DND-41 (cell line): ENCODE measurements around the gene RUNX2.

Experiments used
- ATAC-seq: fragments of 200-7000 bp; cut with Tn5 transposase; 3 replicates; pipeline ENCODE4 v1.9.1; 2021; ENCODE audit warnings: low read depth; ENCODE audit not compliant: insufficient read depth
- DNase-seq: peaks from one replicate; pipeline ENCODE4 v3.0.0-alpha.2; 2020
- H2AFZ ChIP-seq: 2 replicates; pipeline ENCODE4 v1.6.0; 2012; ENCODE audit warnings: low read depth, low read length
- H3K27ac ChIP-seq: 2 replicates; pipeline ENCODE4 v1.5.1; 2012; ENCODE audit warnings: low read length, inconsistent platforms
- H3K27me3 ChIP-seq: fragments of 200-600 bp; sonication (generic); 2 replicates; pipeline ENCODE4 v1.6.0; 2012; ENCODE audit warnings: low read length, mild to moderate bottlenecking, inconsistent platforms; ENCODE audit not compliant: insufficient read depth, poor library complexity
- H3K36me3 ChIP-seq: 2 replicates; pipeline ENCODE4 v1.5.1; 2012; ENCODE audit warnings: low read length, inconsistent platforms; ENCODE audit not compliant: insufficient read depth
- H3K4me1 ChIP-seq: 2 replicates; pipeline ENCODE4 v1.5.1; 2012; ENCODE audit warnings: mild to moderate bottlenecking, low read length; ENCODE audit not compliant: insufficient read depth
- H3K4me2 ChIP-seq: 2 replicates; pipeline ENCODE4 v1.6.0; 2012; ENCODE audit warnings: mild to moderate bottlenecking, moderate library complexity, low read length, inconsistent platforms; ENCODE audit not compliant: insufficient read depth
- H3K4me3 ChIP-seq, 2 experiments: fragments of 200-600 bp in 1 of 2; shearing (Covaris generic) in 1 of 2; 2 replicates each; pipeline ENCODE4 v1.5.1; 2012 to 2016; ENCODE audit warnings: inconsistent platforms in 2 of 2, low read length in 2 of 2, mild to moderate bottlenecking in 2 of 2, low read depth in 1 of 2, moderate library complexity in 1 of 2
- H3K79me2 ChIP-seq: 2 replicates; pipeline ENCODE4 v1.6.0; 2012; ENCODE audit warnings: low read length, inconsistent platforms; ENCODE audit not compliant: insufficient read depth
- H3K9ac ChIP-seq: 2 replicates; pipeline ENCODE4 v1.6.0; 2012; ENCODE audit warnings: low read depth, mild to moderate bottlenecking, inconsistent platforms, low read length, moderate library complexity
- H3K9me3 ChIP-seq: 2 replicates; pipeline ENCODE4 v1.5.1; 2012; ENCODE audit warnings: low read length, moderate library complexity, mild to moderate bottlenecking, inconsistent platforms; ENCODE audit not compliant: insufficient read depth, severe bottlenecking
- H4K20me1 ChIP-seq: 2 replicates; pipeline ENCODE4 v1.6.0; 2012; ENCODE audit warnings: low read length; ENCODE audit not compliant: insufficient read depth
- CTCF ChIP-seq: IDR thresholded peaks from 2 replicates; pipeline ENCODE4 v1.5.1; 2012; ENCODE audit warnings: borderline replicate concordance, low read length, moderate library complexity, mild to moderate bottlenecking; ENCODE audit not compliant: poor library complexity, severe bottlenecking; ENCODE audit errors: extremely low read depth
- EZH2 ChIP-seq: IDR thresholded peaks from 3 replicates; pipeline ENCODE4 v1.6.1; 2012; ENCODE audit warnings: borderline replicate concordance, low read depth, mild to moderate bottlenecking, moderate library complexity, low read length, inconsistent platforms; ENCODE audit not compliant: severe bottlenecking

Gene RUNX2

DNA sequence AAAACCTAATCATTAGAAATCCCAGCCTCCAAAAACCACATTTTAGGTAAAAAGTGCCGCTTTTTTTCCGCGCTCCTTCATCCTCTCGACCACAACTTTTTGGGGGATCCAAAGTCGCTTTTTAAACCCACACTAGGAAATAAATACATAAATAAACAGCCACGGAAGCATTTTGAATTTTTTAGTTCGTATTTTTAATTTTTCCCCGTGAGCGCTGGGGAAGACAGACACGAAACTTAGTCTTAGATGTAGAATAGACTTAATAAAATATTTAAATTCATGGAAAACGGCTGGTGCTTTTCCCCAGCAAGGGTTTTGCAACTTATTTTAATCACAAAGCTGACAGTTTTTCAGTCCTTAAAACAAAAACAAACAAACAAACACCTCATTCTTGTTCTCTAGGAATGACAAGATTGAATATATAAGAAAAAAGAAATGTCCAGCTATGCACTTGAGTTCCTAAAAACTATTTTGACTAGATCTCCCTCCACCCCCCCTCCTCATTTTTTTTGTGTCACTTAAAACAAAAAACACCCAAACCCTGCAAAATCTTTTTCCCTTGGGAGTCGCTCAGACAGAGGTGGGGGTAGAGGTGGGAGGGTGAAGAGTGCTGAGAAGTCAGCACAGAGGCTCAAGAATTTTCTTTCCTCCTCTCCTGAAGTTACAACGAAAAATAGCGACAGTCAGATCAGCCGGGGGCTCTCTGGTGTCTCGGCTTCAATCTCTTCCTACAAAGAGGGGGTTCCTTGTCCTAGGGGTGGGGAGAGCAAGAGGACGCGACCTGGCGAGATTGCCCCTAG lies 93.0 kb downstream of the RUNX2 start:
- H3K9ac ChIP-seq: peak overlapping the region; percentile 69
- H3K36me3 ChIP-seq: no peaks in the 10 kb centered on the region; the same call in 1 of the 2 replicates
- H3K27me3 ChIP-seq: no peaks in the 10 kb centered on the region
- no peak for TF ChIP-seq CTCF
- no peak for TF ChIP-seq EZH2
- H2AFZ ChIP-seq: peak overlapping the region; percentile 70
- peak overlapping the region; percentile 87 for H3K27ac ChIP-seq
- H4K20me1 ChIP-seq: no peaks in the 10 kb centered on the region
- H3K4me1 ChIP-seq: peaks cover 45% of the 10 kb centered on the region
- ATAC-seq (peak; percentile 46), DNase-seq (no peak)
- H3K9me3 ChIP-seq: no peaks in the 10 kb centered on the region
- H3K4me3 ChIP-seq: peak overlapping the region; percentile 65 to 69
- peak overlapping the region; percentile 65 for H3K4me2 ChIP-seq
- peaks cover 41% of the 10 kb centered on the region for H3K79me2 ChIP-seq

DNA sequence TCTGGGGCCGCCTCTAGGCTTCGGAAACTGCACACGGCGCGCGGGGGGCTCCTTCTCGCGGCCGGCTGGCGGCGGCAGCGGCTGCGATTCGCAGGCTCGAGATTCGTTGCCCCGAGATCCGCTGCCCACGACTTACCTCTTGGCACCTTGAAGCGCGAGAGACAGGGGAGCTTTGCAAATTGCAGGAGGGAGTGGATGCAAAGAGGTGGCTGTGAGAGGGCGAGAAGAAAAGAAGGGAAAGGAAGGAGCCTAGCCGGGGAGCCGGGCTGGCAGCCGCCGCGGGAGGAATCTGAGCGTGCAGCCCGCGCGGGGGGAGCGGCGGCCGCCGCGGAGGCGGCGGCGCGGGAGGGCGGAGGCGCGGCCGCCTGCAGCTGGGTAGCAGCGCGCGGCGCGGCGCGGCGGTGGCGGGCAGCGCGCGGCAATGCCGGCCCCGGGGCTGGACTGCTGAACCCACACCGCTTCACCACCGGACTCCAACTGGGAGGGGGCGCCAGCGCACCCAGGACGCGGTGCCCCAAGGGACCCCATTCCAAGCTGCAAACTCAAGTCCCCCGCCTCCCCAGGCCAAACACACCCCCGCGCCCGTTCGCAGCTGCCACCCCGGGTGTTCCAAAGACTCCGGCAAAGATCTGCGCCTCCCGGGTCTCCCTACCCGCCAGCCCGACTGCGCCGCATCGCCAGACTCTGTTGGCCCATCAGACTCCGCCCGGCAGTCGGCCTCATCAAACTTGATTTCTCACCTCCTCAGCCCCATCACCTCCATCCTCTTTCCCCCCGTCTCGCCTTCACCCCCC lies 93.8 kb downstream of the RUNX2 start:
- Histone ChIP-seq H3K9ac (peak overlapping the region; percentile 69), H3K4me2 (peak overlapping the region; percentile 65), H3K79me2 (peaks cover 43% of the 10 kb centered on the region), H3K4me1 (peaks cover 53% of the 10 kb centered on the region), H3K27me3 (no peaks in the 10 kb centered on the region), H3K9me3 (no peaks in the 10 kb centered on the region), H3K4me3 (peak overlapping the region; percentile 66 to 69), H3K36me3 (no peaks in the 10 kb centered on the region; the same call in 1 of the 2 replicates), H2AFZ (peak overlapping the region; percentile 75), H3K27ac (peak overlapping the region; percentile 87), H4K20me1 (no peaks in the 10 kb centered on the region)
- TF ChIP-seq EZH2: no peak
- peak; percentile 58 for TF ChIP-seq CTCF
- peak; percentile 65 for DNase-seq
- peak; percentile 63 for ATAC-seq

DNA sequence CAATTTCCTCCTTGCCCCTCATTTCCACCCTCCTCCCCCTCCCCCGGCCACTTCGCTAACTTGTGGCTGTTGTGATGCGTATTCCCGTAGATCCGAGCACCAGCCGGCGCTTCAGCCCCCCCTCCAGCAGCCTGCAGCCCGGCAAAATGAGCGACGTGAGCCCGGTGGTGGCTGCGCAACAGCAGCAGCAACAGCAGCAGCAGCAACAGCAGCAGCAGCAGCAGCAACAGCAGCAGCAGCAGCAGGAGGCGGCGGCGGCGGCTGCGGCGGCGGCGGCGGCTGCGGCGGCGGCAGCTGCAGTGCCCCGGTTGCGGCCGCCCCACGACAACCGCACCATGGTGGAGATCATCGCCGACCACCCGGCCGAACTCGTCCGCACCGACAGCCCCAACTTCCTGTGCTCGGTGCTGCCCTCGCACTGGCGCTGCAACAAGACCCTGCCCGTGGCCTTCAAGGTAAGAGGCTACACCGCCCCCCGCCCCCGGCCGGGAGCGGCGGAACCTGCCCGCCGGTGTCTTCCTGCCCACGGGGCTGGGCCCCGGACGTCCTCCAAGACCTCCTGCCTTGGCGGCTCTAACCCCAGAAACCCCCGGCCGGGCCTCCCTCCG lies 94.5 kb downstream of the RUNX2 start:
- Histone ChIP-seq H3K79me2 (peaks cover 43% of the 10 kb centered on the region), H3K4me1 (peaks cover 54% of the 10 kb centered on the region), H2AFZ (peak overlapping the region; percentile 75), H3K36me3 (no peaks in the 10 kb centered on the region; the same call in 1 of the 2 replicates), H3K9ac (peak overlapping the region; percentile 69), H3K9me3 (no peaks in the 10 kb centered on the region), H3K4me2 (peak overlapping the region; percentile 65), H4K20me1 (no peaks in the 10 kb centered on the region), H3K27me3 (no peaks in the 10 kb centered on the region), H3K4me3 (peak overlapping the region; percentile 66 to 69; a peak in 3 of 4 replicates), H3K27ac (peak overlapping the region; percentile 87)
- ATAC-seq (peak; percentile 64), DNase-seq (peak; percentile 75)
- no peak for TF ChIP-seq EZH2
- TF ChIP-seq CTCF: peak; percentile 15
